DND-41 (cell line): ENCODE data around the gene DOCK8.

Experiments used
- CTCF ChIP-seq: IDR thresholded peaks from 2 replicates; pipeline ENCODE4 v1.5.1; 2012; ENCODE audit warnings: borderline replicate concordance, low read length, moderate library complexity, mild to moderate bottlenecking; ENCODE audit not compliant: poor library complexity, severe bottlenecking; ENCODE audit errors: extremely low read depth
- EZH2 ChIP-seq: IDR thresholded peaks from 3 replicates; pipeline ENCODE4 v1.6.1; 2012; ENCODE audit warnings: borderline replicate concordance, low read depth, mild to moderate bottlenecking, moderate library complexity, low read length, inconsistent platforms; ENCODE audit not compliant: severe bottlenecking

- TF ChIP-seq CTCF, result no peak
- no peak for TF ChIP-seq EZH2
Measured at GRCh38 chr9:223152-223551, 8.5 kb downstream of the DOCK8 start.
